GM19328 (cell line): ENCODE measurements around the gene AP5Z1.

ENCODE experiments used
- ATAC-seq: cut with Tn5 transposase; IDR thresholded peaks from one replicate; pipeline ENCODE4 v1.9.1; 2021; ENCODE audit warnings: mild to moderate bottlenecking, moderate library complexity; ENCODE audit not compliant: unreplicated experiment

Gene AP5Z1

GRCh38 chr7:4766666-4767519 lies 8.5 kb upstream of the AP5Z1 start:
- ATAC-seq, result no peak

- ATAC-seq, result no peak
Observed at GRCh38 chr7:4768597-4769569, 6.5 kb upstream of the AP5Z1 start.

GRCh38 chr7:4769761-4770160 lies 5.7 kb upstream of the AP5Z1 start:
- no peak for ATAC-seq

- ATAC-seq, result no peak
Observed at GRCh38 chr7:4770886-4771285, 4.5 kb upstream of the AP5Z1 start.

- ATAC-seq, result no peak
Observed at GRCh38 chr7:4771737-4772136, 3.7 kb upstream of the AP5Z1 start.

- ATAC-seq, result no peak
Observed at GRCh38 chr7:4772306-4772705, 3.1 kb upstream of the AP5Z1 start.

GRCh38 chr7:4774007-4774406 lies 1.4 kb upstream of the AP5Z1 start:
- ATAC-seq, result no peak

GRCh38 chr7:4774658-4775249 lies 669 bp upstream of the AP5Z1 start:
- ATAC-seq, result peak; percentile 29

- ATAC-seq, result peak; percentile 3
Observed at GRCh38 chr7:4775848-4776623, 613 bp downstream of the AP5Z1 start.

GRCh38 chr7:4779118-4779517 lies 3.7 kb downstream of the AP5Z1 start:
- ATAC-seq, result no peak

GRCh38 chr7:4781366-4782069 lies 6.1 kb downstream of the AP5Z1 start:
- no peak for ATAC-seq

GRCh38 chr7:4782333-4783291 lies 7.2 kb downstream of the AP5Z1 start:
- no peak for ATAC-seq

GRCh38 chr7:4783292-4783652 lies 7.8 kb downstream of the AP5Z1 start:
- no peak for ATAC-seq

GRCh38 chr7:4783762-4784351 lies 8.4 kb downstream of the AP5Z1 start:
- ATAC-seq, result no peak

- ATAC-seq, result no peak
Observed at GRCh38 chr7:4784799-4785198, 9.4 kb downstream of the AP5Z1 start.

GRCh38 chr7:4785371-4785770 lies 9.9 kb downstream of the AP5Z1 start:
- ATAC-seq, result no peak

- ATAC-seq, result no peak
Observed at GRCh38 chr7:4786015-4786414, 10.6 kb downstream of the AP5Z1 start.

- no peak for ATAC-seq
Observed at GRCh38 chr7:4787541-4787940, 12.1 kb downstream of the AP5Z1 start.
